Fibroblast of mammary gland (primary cell): Measurements from ENCODE around the gene GMDS.

Experiments used
- DNase-seq: peaks from one replicate; pipeline ENCODE4 v3.0.0-alpha.2; 2010; ENCODE audit warnings: low read depth
- H3K4me3 ChIP-seq: 2 replicates; pipeline ENCODE4 v1.5.1; 2011; ENCODE audit warnings: low read depth, mild to moderate bottlenecking, low read length, moderate library complexity; ENCODE audit not compliant: control insufficient read depth
- CTCF ChIP-seq: conservative IDR thresholded peaks from 2 replicates; pipeline ENCODE4 v1.5.1; 2011; ENCODE audit warnings: low read depth, low read length, inconsistent platforms; ENCODE audit not compliant: control insufficient read depth, insufficient read depth

Gene GMDS

GRCh38 chr6:1709234-1709641, 536.2 kb downstream of the GMDS start:
- H3K4me3 ChIP-seq, result no peak overlapping the region
- TF ChIP-seq CTCF, result no peak
- no peak for DNase-seq

GRCh38 chr6:1708820-1709219, 536.6 kb downstream of the GMDS start:
- TF ChIP-seq CTCF, result no peak
- no peak for DNase-seq
- no peak overlapping the region for H3K4me3 ChIP-seq

GRCh38 chr6:1708122-1708521, 537.3 kb downstream of the GMDS start:
- no peak for DNase-seq
- TF ChIP-seq CTCF, result no peak
- no peak overlapping the region for H3K4me3 ChIP-seq

- TF ChIP-seq CTCF, result no peak
- no peak overlapping the region for H3K4me3 ChIP-seq
- DNase-seq, result no peak
Observed at GRCh38 chr6:1705630-1706029, 539.8 kb downstream of the GMDS start.

- DNase-seq, result no peak
- TF ChIP-seq CTCF, result no peak
- no peak overlapping the region for H3K4me3 ChIP-seq
Observed at GRCh38 chr6:1705183-1705582, 540.2 kb downstream of the GMDS start.

GRCh38 chr6:1704711-1705110, 540.7 kb downstream of the GMDS start:
- DNase-seq, result no peak
- H3K4me3 ChIP-seq, result no peak overlapping the region
- TF ChIP-seq CTCF, result no peak

GRCh38 chr6:1703923-1704322, 541.5 kb downstream of the GMDS start:
- no peak overlapping the region for H3K4me3 ChIP-seq
- DNase-seq, result no peak
- no peak for TF ChIP-seq CTCF
